HG03175 (cell line): ENCODE results near the gene IFI44L.
A peak's percentile ranks its signal among the peaks of the same experiment; 100 is the strongest.

Experiments
- ATAC-seq: cut with Tn5 transposase; IDR thresholded peaks from one replicate; pipeline ENCODE4 v1.9.1; 2021; ENCODE audit warnings: mild to moderate bottlenecking, moderate library complexity; ENCODE audit not compliant: unreplicated experiment

IFI44L gene

GRCh38 chr1:78640462-78640861, 20.2 kb downstream of the IFI44L start:
- peak; percentile 57 for ATAC-seq

- ATAC-seq: no peak
Observed at GRCh38 chr1:78641558-78641957, 21.3 kb downstream of the IFI44L start.

DNA sequence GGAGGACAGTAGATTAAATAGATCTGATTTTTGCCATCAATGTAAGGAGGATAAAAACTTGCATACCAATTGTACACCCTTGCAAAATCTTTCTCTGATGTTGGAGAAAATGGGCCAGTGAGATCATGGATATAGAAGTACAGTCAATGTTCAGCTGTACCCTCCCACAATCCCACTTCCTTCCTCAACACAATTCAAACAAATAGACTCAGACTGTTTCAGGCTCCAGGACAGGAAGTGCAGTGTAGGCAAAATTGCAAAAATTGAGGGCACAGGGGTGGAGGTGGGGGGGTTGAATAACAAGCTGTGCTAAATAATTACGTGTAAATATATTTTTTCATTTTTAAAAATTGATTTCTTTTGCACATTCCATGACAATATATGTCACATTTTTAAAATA, 25.5 kb downstream of the IFI44L start:
- no peak for ATAC-seq

DNA sequence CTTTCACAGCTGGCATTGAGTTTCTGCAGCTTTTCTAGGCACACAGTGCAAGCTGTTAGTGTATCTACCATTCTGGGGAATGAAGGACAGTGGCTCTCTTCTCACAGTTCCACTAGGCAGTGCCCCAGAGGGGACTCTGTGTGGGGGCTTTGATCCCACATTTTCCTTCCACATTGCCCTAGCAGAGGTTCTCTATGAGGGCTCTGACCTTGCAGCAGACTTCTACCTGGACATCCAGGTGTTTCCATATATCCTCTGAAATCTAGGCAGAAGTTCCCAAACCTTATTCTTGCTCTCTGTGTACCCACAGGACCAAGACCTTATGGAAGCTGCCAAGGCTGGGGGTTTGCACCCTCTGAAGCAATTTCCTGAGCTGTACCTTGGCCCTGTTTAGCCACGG, 27.0 kb downstream of the IFI44L start:
- ATAC-seq: no peak

- peak; percentile 90 for ATAC-seq
Observed at GRCh38 chr1:78649628-78650027, 29.4 kb downstream of the IFI44L start, which contains the start of gene IFI44. Gene IFI44, plus strand, starts transcription at chr1:78649831. Its CDS starts 365 bp downstream, at chr1:78650196.

DNA sequence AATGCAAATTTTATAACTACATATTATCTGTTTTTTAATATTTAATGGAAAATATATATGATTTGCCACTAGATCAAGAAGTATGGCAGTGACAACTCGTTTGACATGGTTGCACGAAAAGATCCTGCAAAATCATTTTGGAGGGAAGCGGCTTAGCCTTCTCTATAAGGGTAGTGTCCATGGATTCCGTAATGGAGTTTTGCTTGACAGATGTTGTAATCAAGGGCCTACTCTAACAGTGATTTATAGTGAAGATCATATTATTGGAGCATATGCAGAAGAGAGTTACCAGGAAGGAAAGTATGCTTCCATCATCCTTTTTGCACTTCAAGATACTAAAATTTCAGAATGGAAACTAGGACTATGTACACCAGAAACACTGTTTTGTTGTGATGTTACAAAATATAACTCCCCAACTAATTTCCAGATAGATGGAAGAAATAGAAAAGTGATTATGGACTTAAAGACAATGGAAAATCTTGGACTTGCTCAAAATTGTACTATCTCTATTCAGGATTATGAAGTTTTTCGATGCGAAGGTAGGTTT, 29.9 kb downstream of the IFI44L start:
- ATAC-seq: no peak

DNA sequence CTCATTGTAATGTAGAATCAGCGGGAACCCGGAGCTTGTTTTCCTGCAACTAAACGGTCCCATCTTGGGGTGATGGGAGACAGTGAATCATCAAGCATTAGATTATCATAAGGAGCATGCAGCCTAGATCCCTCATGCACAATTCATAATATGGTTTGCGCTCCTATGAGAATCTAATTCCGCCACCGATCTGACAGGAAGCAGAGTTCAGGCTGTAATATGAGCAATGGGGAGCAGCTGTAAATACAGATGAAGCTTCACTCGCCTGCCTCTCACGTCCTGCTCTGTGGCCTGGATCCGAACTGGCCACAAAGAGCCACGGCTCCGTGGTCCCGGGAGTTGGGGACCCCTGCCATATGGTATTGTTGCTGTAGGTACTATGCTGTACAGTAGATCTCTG, 31.0 kb downstream of the IFI44L start:
- ATAC-seq: no peak

DNA sequence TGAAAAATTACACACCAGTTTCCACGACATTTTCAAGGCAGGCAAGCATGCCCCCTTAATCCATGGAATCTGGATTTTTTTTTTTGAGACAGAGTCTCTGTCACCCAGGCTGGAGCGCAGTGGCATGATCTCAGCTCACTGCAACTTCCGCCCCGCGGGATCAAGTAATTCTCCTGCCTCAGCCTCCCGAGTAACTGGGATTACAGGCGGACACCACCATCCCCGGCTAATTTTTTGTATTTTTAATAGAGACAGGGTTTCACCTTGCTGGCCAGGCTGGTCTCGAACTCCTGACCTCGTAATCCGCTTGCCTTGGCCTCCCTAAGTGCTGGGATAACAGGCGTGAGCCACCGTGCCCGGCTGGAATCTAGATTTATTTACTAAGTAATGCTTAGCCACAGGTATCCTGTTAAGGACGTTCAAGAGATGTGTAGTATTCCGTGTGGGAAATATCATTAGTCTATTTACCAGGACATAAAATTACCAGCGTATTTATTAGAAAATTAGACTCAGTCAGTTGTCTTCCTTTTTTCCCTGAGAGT, 31.8 kb downstream of the IFI44L start:
- no peak for ATAC-seq

DNA sequence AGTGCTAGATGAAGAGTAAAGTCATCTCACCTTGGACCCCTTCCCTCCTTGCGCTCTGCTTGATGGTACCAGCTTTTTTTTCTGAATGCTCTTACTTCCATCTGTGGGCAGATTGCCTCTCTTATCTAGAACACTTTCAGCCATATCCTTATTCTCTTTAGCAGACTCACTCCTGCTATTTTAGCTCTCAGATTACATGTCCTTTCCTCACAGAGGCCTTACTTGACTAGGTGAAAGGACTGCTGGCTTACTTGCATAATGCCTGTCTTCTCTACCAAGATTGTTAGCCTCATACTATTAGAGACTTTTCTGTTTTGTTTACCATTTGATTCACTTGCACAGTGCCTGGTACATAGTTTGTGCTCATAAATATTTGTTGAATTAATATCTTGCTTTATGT, 38.7 kb downstream of the IFI44L start:
- no peak for ATAC-seq

DNA sequence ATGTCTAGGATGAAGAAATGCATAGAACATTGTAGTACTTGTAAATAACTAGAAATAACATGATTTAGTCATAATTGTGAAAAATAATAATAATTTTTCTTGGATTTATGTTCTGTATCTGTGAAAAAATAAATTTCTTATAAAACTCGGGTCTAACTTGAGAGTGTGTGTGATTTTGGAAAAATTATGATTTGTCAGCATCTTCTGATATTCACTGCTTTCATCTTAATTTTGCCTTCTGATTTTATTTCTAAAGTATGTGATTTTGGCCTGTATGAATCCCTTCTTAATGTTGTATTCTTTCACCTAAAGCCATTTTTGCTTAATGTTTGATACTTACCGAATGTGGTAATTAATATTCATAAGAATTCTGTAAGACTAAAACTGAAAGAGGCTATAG, 43.7 kb downstream of the IFI44L start:
- ATAC-seq: no peak

DNA sequence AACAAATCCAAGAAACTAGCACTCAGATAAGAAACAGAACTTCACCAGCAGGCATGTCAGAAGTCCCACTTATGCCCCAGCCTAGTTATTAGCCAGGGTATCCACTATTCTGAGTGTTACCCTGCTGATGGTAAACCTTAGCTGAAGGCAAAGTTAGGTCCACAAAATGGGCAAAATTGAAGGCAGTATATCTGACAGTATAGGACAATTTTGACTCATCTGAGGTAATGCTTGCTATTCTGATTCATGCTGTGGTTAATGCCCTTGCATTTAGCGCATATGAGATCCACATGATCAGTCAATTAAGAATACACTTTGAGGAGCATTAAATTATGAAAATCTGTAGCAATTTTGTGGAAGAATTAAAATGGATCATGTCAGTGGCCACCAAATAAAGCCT, 44.5 kb downstream of the IFI44L start:
- ATAC-seq: no peak

GRCh38 chr1:78665809-78666208, 45.6 kb downstream of the IFI44L start:
- ATAC-seq: no peak

DNA sequence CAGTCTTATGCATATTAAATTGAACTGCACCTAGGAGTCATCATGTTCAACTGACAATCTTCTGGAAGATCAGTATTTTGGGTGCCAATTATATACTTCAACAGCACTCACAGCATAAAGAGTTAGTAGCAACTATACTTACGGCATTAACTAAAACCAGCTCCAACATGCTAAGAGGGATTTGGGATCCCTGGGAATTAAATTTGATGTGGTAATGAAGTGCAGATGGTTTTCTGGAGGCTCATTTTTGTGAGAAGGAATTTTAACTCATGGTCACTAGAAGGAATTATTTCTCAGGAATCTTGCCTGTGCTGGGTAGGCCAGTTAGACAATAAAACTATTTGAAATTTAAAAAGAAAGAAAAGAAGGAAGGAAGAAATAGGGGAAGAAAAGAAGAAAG, 47.7 kb downstream of the IFI44L start:
- ATAC-seq: no peak

- no peak for ATAC-seq
Observed at GRCh38 chr1:78668427-78668826, 48.2 kb downstream of the IFI44L start.

GRCh38 chr1:78672428-78672827, 52.2 kb downstream of the IFI44L start:
- no peak for ATAC-seq

DNA sequence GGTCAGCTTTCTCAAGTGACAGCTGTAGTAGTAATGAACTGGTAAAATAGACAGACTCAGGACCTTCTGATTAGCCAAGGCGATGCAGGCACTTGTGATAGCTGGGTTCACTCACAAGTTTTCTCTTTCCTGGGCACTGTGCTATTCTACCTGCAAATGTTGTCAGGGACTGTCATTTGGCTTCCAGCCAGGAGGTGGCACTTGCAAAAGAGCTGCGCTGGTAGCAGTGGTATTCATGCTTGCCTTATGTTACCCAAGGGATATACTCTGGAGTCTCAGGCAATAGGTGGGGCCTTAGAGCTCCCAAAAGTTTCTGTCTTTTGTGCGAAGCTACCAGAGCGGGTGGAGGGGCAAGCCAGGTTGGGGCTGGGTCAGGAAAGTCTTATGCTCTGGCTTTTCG, 52.9 kb downstream of the IFI44L start:
- ATAC-seq: no peak

- no peak for ATAC-seq
Observed at GRCh38 chr1:78676347-78676982, 56.2 kb downstream of the IFI44L start.

GRCh38 chr1:78676993-78677392, 56.7 kb downstream of the IFI44L start:
- ATAC-seq: no peak

- ATAC-seq: no peak
Observed at GRCh38 chr1:78677788-78678187, 57.5 kb downstream of the IFI44L start.

- ATAC-seq: peak; percentile 83
Observed at GRCh38 chr1:78678324-78678723, 58.1 kb downstream of the IFI44L start.

GRCh38 chr1:78681265-78681664, 61.0 kb downstream of the IFI44L start:
- no peak for ATAC-seq

DNA sequence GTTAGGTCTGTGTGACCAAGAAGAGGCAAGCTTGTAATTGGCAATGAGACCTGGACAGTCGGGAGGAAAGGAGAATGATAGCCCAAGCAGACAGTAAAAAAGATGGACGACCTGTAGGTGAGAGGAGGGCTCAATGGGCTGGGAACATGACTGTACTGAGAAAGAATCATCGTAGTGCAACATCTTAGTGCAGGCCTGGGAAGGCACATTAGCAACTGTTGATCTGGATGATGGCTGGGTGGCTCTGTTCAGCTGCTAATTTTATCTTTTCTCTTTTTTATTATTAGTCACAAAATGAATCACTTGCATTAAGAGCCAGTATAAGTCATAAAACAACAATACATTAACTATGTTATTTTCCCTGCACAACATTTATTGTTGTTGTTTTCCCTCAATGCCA, 62.2 kb downstream of the IFI44L start:
- no peak for ATAC-seq

DNA sequence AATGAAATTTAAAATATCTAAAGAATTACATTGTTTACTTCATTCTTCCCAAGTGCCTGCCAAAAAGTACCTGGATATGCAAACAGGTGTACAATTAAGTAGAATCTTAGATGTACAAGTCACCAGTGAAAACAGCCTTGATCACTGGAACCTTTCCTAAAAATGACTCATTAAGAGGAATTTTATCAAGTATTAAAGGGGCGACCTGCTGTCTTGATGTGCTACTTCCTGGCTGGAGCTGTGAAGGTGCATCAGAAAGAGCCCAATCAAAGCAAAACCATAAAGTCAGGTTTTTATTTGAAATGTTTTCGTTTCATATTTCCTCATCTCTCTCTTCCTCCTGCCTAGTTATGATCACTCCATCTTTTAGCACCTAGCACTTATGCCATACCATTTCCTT, 62.8 kb downstream of the IFI44L start:
- ATAC-seq: no peak
